ENCODE data around the gene PRKCB.

GRCh38 chr16:24180451-24180850 lies 344.7 kb downstream of the PRKCB start:
- TF ChIP-seq CTCF (optimal IDR thresholded peaks at IDR 0.05 in 1 of 3, IDR thresholded peaks at IDR 0.05 in 1 of 3, conservative IDR thresholded peaks at IDR 0.05 in 1 of 3; ENCODE audit: extremely low read depth in 1 of 3, insufficient read depth in 2 of 3, low read length in 3 of 3) (no peak), EZH2 (IDR thresholded peaks at IDR 0.05; ENCODE audit: low read length) (no peak)

All from keratinocyte (primary cell).